Body of pancreas (tissue), 4 donors: Measurements from ENCODE around the gene MAPK9. TPM values are rescaled to one million over a fixed set of nuclear protein-coding genes. Genes with fewer than 3 reads are reported as not detected.

Experiments
- ATAC-seq: fragments of 150-250 bp; one replicate; pipeline ENCODE4 v1.9.1; 2016
- DNase-seq, 4 donors: peaks; one replicate each; pipeline ENCODE4 v3.0.0-alpha.2; 2019
- H3K27ac ChIP-seq, 4 donors: fragments of 200-600 bp; sonication (generic); 1 replicate in 3 of 4; 2 replicates in 1 of 4; pipeline versions ENCODE4 v1.5.1 to v1.6.1; 2016 to 2019; ENCODE audit warnings: mild to moderate bottlenecking in 1 of 4, mixed read lengths in 1 of 4, moderate library complexity in 1 of 4
- H3K27me3 ChIP-seq, 2 donors: fragments of 200-600 bp; sonication (generic); one replicate each; pipeline ENCODE4 v1.6.0; 2016; ENCODE audit warnings: mild to moderate bottlenecking in 1 of 2
- H3K36me3 ChIP-seq, 2 donors: fragments of 200-600 bp; sonication (generic); replicated peaks in 1 of 2; 2 replicates each; pipeline ENCODE4 v1.5.1; 2016; ENCODE audit warnings: low read depth in 2 of 2; ENCODE audit not compliant: insufficient read depth in 1 of 2
- H3K4me1 ChIP-seq: fragments of 200-600 bp; sonication (generic); one replicate; pipeline ENCODE4 v1.6.0; 2016
- H3K4me3 ChIP-seq, 2 donors: fragments of 200-600 bp; sonication (generic); 1 replicate in 1 of 2; 2 replicates in 1 of 2; pipeline ENCODE4 v1.5.1; 2016 to 2019
- H3K9me3 ChIP-seq, 3 donors: fragments of 200-600 bp; sonication (generic); 1 replicate in 2 of 3; 2 replicates in 1 of 3; pipeline ENCODE4 v1.5.1; 2016
- POLR2A ChIP-seq, 3 donors: fragments of 450-650 bp; IDR thresholded peaks; one replicate each; pipeline ENCODE4 v1.6.1; 2016; ENCODE audit warnings: antibody characterized with exemption in 3 of 3, mild to moderate bottlenecking in 2 of 3
- WGBS, 2 donors: methylation state at CpG; one replicate each; pipeline ENCODE4 v1.1.5; 2017; 5-methylcytosine and 5-hydroxymethylcytosine counted together
- intact Hi-C: fragments of 100-400 bp; cut with DNase I; formaldehyde crosslinking; loops from one replicate; pipeline ENCODE4 v1.15.1; 2023
- total RNA-seq, 2 donors: library from RNA; depleted of rRNA; stranded (reverse); fragments of >200 nt; gene quantifications; one replicate each; pipeline ENCODE4 v1.1.0, GENCODE V29; 2016
- TF ChIP-seq, protein P1 (sequence below), 7 experiments: fragments of 450-650 bp in 4 of 7; fragments of 200-600 bp in 3 of 7; sonication (generic) in 3 of 7; IDR thresholded peaks; one replicate each; pipeline ENCODE4 v1.5.1; 2016 to 2019; ENCODE audit warnings: antibody characterized with exemption in 7 of 7

Gene MAPK9
- total RNA-seq, 2 donors from 2014 or later = 20.4 to 33.2 TPM

DNA sequence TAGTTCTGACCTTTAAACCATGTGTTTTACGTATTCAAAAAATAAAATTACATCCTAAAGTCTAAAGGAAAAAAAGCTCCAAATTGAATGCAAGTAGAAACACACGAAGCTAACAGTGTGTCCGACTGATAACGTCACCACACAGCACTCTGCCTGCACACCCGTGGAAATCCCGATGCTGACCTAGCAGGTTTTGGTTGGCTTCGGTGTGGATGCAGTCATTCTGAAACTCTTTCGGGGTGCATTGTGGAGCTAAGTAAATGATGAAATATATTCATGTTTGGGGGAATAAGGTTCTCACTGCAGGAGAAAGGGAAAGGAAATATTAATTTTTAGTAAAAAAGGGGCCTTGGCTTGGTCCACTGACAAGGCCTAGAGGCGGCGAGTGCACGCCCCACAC lies 84.9 kb downstream of the MAPK9 start:
- Histone ChIP-seq H3K4me3 (no peak overlapping the region), H3K4me1 (peaks cover 14% of the 10 kb centered on the region), H3K27me3 (peaks cover 0 to 6% of the 10 kb centered on the region in 2 donors), H3K36me3 (no peaks in the 10 kb centered on the region), H3K9me3 (no peaks in the 10 kb centered on the region), H3K27ac (no peak overlapping the region)
- DNase-seq = no peak
- WGBS, 2 donors = 84 to 86% methylated on average over 11 of the region's 11 CpGs
- intact Hi-C loops = no loop called here
- no peak for ATAC-seq
- no peak for TF ChIP-seq POLR2A (IDR thresholded peaks at IDR 0.05)
- TF ChIP-seq, protein P1, sequence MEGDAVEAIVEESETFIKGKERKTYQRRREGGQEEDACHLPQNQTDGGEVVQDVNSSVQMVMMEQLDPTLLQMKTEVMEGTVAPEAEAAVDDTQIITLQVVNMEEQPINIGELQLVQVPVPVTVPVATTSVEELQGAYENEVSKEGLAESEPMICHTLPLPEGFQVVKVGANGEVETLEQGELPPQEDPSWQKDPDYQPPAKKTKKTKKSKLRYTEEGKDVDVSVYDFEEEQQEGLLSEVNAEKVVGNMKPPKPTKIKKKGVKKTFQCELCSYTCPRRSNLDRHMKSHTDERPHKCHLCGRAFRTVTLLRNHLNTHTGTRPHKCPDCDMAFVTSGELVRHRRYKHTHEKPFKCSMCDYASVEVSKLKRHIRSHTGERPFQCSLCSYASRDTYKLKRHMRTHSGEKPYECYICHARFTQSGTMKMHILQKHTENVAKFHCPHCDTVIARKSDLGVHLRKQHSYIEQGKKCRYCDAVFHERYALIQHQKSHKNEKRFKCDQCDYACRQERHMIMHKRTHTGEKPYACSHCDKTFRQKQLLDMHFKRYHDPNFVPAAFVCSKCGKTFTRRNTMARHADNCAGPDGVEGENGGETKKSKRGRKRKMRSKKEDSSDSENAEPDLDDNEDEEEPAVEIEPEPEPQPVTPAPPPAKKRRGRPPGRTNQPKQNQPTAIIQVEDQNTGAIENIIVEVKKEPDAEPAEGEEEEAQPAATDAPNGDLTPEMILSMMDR (IDR thresholded peaks at IDR 0.05) = no peak

DNA sequence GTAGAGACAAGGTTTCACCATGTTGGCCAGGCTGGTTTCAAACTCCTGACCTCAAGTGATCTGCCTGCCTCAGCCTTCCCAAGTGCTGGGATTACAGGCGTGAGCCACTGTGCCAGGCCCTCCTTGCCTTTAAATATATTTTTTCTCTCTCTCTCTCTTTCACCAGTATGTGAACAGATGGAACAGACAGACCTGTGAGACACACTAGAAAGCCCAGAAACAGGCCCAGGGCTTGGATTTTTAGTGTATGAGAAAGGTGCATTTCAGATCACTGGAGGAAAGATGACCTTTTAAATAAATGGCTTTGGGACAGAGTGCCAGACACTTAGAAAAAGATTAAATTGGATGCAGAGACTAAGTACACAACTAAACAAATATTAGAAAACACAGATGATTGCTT lies 86.0 kb downstream of the MAPK9 start:
- 75 to 94% methylated on average over 1 of the region's 1 CpG for WGBS, 2 donors
- DNase-seq = no peak
- Histone ChIP-seq H3K27me3 (peaks cover 0 to 6% of the 10 kb centered on the region in 2 donors), H3K4me3 (no peak overlapping the region), H3K4me1 (peaks cover 14% of the 10 kb centered on the region), H3K27ac (no peak overlapping the region), H3K36me3 (no peaks in the 10 kb centered on the region), H3K9me3 (no peaks in the 10 kb centered on the region)
- TF ChIP-seq, protein P1 (IDR thresholded peaks at IDR 0.05) = no peak
- TF ChIP-seq POLR2A (IDR thresholded peaks at IDR 0.05) = no peak
- no peak for ATAC-seq
- intact Hi-C loops = no loop called here

DNA sequence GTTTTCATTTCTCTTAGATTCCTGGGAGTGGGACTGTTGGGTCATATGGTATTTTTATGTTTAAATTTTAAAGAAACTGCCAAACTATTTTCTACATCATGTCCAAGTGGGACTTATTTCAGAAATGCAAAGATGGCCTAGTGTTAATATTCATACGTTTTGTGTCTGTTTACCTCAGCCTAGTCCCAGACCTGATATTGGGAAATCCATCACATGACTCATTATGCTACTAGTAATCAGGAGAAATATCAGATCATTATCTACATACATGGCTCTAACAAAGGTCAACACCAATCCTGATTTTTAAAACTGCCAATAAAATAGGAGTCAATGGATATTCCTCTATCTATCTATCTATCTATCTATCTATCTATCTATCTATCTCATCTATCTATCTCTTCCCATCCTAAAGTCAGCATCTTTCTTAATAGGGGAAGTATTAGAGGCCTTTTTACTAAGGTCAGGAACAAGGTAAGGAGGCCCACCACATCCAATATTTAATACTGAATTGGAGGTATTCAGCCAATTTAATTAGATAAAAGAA lies 87.5 kb downstream of the MAPK9 start:
- no peak for TF ChIP-seq POLR2A (IDR thresholded peaks at IDR 0.05)
- TF ChIP-seq, protein P1 (IDR thresholded peaks at IDR 0.05) = no peak

DNA sequence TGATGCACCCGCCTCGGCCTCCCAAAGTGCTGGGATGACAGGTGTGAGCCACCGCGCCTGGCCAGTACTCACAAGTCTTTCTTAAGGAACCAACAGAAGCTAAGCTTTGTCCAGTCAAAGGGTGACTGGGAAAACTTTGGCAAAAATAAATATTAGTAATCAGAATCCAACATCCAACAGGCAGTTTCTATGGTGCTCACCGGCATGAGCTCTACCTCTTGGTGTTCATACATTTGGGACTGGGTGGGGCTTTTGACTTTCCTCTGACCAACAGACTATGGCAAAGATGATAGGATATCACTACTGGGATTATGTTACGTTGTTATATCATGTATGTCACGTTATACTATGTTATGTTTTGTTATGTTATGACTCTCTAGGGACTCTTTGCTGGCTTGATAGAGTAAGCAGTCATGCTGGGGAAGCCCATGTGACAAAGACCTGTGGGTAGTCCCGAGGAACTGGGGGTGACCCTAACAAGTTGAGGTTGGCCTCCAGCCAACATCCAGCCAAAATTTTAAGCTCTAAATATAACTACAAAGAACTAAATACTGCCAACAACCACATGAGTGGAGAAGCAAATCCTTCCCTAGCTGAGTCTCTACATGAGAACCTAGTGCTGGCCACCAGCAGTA lies 88.8 kb downstream of the MAPK9 start:
- 69 to 77% methylated on average over 8 of the region's 8 CpGs for WGBS, 2 donors
- no peak for ATAC-seq
- Histone ChIP-seq H3K9me3 (no peaks in the 10 kb centered on the region), H3K4me3 (no peak overlapping the region), H3K36me3 (no peaks in the 10 kb centered on the region), H3K27ac (no peak overlapping the region), H3K4me1 (peaks cover 5% of the 10 kb centered on the region), H3K27me3 (peaks cover 0 to 6% of the 10 kb centered on the region in 2 donors)
- no peak for DNase-seq
- TF ChIP-seq, protein P1 (IDR thresholded peaks at IDR 0.05) = no peak
- no peak for TF ChIP-seq POLR2A (IDR thresholded peaks at IDR 0.05)
- intact Hi-C loops = no loop called here

More for the DNA sequence above, 87.5 kb downstream of the MAPK9 start:
- Histone ChIP-seq H3K4me1 (peaks cover 13% of the 10 kb centered on the region), H3K27ac (no peak overlapping the region), H3K4me3 (no peak overlapping the region), H3K27me3 (peaks cover 0 to 6% of the 10 kb centered on the region in 2 donors), H3K36me3 (no peaks in the 10 kb centered on the region), H3K9me3 (no peaks in the 10 kb centered on the region)
- no peak for DNase-seq
- WGBS, 2 donors = 76 to 85% methylated on average over 1 of the region's 1 CpG
- intact Hi-C loops = no loop called here
- ATAC-seq = no peak
